ENCODE data around the gene BICD2.

Gene BICD2

DNA sequence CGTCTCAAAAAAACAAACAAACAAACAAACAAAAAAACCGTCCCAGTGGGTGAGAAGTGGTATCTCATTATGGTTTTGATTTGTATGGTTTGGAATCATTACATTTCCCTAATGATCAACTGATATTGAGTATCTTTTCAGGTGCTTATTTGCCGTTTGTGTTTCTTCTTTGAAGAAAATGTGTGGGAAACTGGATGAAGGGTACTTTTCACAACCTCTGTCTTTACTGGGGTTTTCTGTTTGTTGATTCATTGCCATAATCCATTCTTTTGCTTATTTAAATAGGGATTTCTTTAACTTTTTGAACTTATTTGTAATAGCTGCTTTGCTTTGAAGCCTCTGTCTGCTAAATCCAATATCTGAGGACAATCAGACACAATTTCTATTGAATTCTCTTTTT, 9.2 kb upstream of the BICD2 start:
- no peak for ATAC-seq
- TF ChIP-seq TCF4 (CRISPR knock-in tag; IDR thresholded peaks at IDR 0.05; ENCODE audit: borderline replicate concordance) (no peak), RARB (CRISPR knock-in tag; IDR thresholded peaks at IDR 0.05) (no peak), ARNTL (CRISPR knock-in tag; IDR thresholded peaks at IDR 0.05; ENCODE audit: borderline replicate concordance, low read depth) (no peak), ZNF70 (CRISPR knock-in tag; IDR thresholded peaks at IDR 0.05) (no peak), SNAI2 (CRISPR knock-in tag; IDR thresholded peaks at IDR 0.05) (no peak), ZNF8 (CRISPR knock-in tag; IDR thresholded peaks at IDR 0.05) (no peak), CREB5 (CRISPR knock-in tag; IDR thresholded peaks at IDR 0.05; ENCODE audit: low read depth) (no peak), ESRRG (CRISPR knock-in tag; IDR thresholded peaks at IDR 0.05) (no peak)
- TF ChIP-seq, protein P1, sequence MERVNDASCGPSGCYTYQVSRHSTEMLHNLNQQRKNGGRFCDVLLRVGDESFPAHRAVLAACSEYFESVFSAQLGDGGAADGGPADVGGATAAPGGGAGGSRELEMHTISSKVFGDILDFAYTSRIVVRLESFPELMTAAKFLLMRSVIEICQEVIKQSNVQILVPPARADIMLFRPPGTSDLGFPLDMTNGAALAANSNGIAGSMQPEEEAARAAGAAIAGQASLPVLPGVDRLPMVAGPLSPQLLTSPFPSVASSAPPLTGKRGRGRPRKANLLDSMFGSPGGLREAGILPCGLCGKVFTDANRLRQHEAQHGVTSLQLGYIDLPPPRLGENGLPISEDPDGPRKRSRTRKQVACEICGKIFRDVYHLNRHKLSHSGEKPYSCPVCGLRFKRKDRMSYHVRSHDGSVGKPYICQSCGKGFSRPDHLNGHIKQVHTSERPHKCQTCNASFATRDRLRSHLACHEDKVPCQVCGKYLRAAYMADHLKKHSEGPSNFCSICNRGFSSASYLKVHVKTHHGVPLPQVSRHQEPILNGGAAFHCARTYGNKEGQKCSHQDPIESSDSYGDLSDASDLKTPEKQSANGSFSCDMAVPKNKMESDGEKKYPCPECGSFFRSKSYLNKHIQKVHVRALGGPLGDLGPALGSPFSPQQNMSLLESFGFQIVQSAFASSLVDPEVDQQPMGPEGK (CRISPR knock-in tag; IDR thresholded peaks at IDR 0.05; ENCODE audit: borderline replicate concordance): no peak

- TF ChIP-seq, protein P2, sequence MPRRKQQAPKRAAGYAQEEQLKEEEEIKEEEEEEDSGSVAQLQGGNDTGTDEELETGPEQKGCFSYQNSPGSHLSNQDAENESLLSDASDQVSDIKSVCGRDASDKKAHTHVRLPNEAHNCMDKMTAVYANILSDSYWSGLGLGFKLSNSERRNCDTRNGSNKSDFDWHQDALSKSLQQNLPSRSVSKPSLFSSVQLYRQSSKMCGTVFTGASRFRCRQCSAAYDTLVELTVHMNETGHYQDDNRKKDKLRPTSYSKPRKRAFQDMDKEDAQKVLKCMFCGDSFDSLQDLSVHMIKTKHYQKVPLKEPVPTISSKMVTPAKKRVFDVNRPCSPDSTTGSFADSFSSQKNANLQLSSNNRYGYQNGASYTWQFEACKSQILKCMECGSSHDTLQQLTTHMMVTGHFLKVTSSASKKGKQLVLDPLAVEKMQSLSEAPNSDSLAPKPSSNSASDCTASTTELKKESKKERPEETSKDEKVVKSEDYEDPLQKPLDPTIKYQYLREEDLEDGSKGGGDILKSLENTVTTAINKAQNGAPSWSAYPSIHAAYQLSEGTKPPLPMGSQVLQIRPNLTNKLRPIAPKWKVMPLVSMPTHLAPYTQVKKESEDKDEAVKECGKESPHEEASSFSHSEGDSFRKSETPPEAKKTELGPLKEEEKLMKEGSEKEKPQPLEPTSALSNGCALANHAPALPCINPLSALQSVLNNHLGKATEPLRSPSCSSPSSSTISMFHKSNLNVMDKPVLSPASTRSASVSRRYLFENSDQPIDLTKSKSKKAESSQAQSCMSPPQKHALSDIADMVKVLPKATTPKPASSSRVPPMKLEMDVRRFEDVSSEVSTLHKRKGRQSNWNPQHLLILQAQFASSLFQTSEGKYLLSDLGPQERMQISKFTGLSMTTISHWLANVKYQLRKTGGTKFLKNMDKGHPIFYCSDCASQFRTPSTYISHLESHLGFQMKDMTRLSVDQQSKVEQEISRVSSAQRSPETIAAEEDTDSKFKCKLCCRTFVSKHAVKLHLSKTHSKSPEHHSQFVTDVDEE (CRISPR knock-in tag; IDR thresholded peaks at IDR 0.05): no peak
- no peak for TF ChIP-seq ARNTL (CRISPR knock-in tag; IDR thresholded peaks at IDR 0.05; ENCODE audit: borderline replicate concordance, low read depth)
- TF ChIP-seq, protein P3, sequence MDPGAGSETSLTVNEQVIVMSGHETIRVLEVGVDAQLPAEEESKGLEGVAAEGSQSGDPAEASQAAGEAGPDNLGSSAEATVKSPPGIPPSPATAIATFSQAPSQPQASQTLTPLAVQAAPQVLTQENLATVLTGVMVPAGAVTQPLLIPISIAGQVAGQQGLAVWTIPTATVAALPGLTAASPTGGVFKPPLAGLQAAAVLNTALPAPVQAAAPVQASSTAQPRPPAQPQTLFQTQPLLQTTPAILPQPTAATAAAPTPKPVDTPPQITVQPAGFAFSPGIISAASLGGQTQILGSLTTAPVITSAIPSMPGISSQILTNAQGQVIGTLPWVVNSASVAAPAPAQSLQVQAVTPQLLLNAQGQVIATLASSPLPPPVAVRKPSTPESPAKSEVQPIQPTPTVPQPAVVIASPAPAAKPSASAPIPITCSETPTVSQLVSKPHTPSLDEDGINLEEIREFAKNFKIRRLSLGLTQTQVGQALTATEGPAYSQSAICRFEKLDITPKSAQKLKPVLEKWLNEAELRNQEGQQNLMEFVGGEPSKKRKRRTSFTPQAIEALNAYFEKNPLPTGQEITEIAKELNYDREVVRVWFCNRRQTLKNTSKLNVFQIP (CRISPR knock-in tag; IDR thresholded peaks at IDR 0.05; ENCODE audit: borderline replicate concordance, low read depth): no peak
- no peak for TF ChIP-seq OSR1 (CRISPR knock-in tag; IDR thresholded peaks at IDR 0.05)
- no peak for ATAC-seq
These were observed 6.7 kb upstream of the BICD2 start for GRCh38 chr9:92771309-92771708.

DNA sequence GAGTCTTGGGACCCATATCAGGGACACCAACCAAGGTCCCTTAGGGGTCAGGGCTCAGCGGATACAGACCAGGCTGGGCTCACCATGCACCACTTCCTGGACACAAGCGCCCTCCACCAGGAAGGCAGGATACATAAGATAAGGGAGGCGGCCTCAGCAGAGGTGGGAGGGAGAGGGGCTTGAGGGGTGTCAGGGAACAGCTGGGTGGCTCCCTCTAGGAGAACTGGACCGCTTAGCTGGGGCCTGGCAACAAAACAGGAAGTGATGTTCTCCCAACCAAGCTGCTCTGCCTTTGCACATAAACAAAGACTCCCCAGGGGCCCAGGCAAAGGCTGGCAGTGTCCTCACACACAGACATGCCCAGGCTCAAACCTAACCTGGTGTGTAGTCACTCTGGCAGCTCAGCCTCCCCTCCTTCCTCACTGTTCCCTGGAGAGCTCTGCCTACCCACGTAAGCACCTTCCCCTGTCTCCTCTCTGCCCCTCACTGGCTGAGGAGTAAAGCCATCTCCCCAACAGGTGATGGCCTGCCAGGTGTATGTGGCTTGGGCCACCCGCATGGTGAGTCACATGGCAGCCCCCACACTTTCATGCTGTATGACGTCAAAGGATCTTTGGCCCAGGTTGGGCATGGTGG, 5.8 kb upstream of the BICD2 start:
- no peak for TF ChIP-seq PPARA (CRISPR knock-in tag; IDR thresholded peaks at IDR 0.05; ENCODE audit: borderline replicate concordance)
- no peak for TF ChIP-seq ARNTL (CRISPR knock-in tag; IDR thresholded peaks at IDR 0.05; ENCODE audit: borderline replicate concordance, low read depth)
- TF ChIP-seq ESRRG (CRISPR knock-in tag; IDR thresholded peaks at IDR 0.05): no peak
- TF ChIP-seq ZNF70 (CRISPR knock-in tag; IDR thresholded peaks at IDR 0.05): no peak
- TF ChIP-seq GLIS3 (CRISPR knock-in tag; IDR thresholded peaks at IDR 0.05): no peak
- no peak for TF ChIP-seq OSR1 (CRISPR knock-in tag; IDR thresholded peaks at IDR 0.05)
- no peak for TF ChIP-seq ZNF565 (CRISPR knock-in tag; conservative IDR thresholded peaks at IDR 0.05; ENCODE audit: low read depth)
- TF ChIP-seq TOX (CRISPR knock-in tag; IDR thresholded peaks at IDR 0.05; ENCODE audit: borderline replicate concordance): no peak
- TF ChIP-seq, protein P2 (CRISPR knock-in tag; IDR thresholded peaks at IDR 0.05): no peak
- TF ChIP-seq BACH2 (CRISPR knock-in tag; IDR thresholded peaks at IDR 0.05; ENCODE audit: borderline replicate concordance): no peak
- no peak for TF ChIP-seq ZFP30 (CRISPR knock-in tag; IDR thresholded peaks at IDR 0.05)
- no peak for ATAC-seq

All from SK-N-SH treated with all-trans-retinoic acid at 6 μM for 48 hours (cell line).